GM11168 (cell line): ENCODE data around the gene PCDHGC4.

Experiments used
- in situ Hi-C: fragments of 300-500 bp; cut with MboI; formaldehyde crosslinking; loops from one replicate; pipeline ENCODE4 v1.12.0; 2022; ENCODE audit warnings: low sequenced_read_pairs; ENCODE audit not compliant: unreplicated experiment

Gene PCDHGC4

DNA sequence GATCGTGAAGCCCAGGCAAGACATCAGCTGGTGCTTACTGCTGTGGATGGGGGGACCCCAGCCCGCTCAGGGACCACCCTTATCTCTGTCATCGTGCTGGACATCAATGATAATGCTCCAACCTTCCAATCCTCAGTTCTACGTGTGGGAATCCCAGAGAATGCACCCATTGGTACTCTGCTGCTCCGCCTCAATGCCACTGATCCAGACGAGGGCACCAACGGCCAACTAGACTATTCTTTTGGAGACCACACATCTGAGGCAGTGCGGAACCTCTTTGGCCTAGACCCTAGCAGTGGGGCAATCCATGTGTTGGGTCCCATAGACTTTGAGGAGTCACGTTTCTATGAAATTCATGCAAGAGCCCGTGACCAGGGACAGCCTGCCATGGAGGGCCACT lies 5.0 kb downstream of the PCDHGC4 start:
- in situ Hi-C loops = no loop called here

DNA sequence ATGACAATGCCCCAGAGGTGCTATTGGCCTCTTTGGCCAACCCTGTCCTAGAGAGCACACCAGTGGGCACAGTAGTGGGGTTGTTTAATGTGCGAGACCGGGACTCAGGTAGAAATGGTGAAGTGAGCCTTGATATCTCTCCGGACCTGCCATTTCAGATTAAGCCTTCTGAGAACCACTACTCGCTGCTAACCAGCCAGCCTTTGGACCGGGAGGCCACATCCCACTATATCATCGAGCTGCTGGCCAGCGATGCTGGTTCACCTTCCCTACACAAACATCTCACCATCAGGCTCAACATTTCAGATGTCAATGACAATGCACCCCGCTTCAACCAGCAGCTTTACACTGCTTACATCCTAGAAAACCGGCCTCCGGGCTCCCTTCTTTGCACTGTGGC lies 5.4 kb downstream of the PCDHGC4 start:
- in situ Hi-C loops = no loop called here

DNA sequence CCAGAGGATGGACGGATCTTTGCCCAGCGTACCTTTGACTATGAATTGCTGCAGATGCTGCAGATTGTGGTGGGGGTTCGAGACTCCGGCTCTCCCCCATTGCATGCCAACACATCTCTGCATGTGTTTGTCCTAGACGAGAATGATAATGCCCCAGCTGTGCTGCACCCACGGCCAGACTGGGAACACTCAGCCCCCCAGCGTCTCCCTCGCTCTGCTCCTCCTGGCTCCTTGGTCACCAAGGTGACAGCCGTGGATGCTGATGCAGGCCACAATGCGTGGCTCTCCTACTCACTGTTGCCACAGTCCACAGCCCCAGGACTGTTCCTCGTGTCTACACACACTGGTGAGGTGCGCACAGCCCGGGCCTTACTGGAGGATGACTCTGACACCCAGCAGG lies 5.9 kb downstream of the PCDHGC4 start:
- in situ Hi-C loops = no loop called here

GRCh38 chr5:141491323-141492167 lies 6.7 kb downstream of the PCDHGC4 start:
- in situ Hi-C loops = no loop called here

DNA sequence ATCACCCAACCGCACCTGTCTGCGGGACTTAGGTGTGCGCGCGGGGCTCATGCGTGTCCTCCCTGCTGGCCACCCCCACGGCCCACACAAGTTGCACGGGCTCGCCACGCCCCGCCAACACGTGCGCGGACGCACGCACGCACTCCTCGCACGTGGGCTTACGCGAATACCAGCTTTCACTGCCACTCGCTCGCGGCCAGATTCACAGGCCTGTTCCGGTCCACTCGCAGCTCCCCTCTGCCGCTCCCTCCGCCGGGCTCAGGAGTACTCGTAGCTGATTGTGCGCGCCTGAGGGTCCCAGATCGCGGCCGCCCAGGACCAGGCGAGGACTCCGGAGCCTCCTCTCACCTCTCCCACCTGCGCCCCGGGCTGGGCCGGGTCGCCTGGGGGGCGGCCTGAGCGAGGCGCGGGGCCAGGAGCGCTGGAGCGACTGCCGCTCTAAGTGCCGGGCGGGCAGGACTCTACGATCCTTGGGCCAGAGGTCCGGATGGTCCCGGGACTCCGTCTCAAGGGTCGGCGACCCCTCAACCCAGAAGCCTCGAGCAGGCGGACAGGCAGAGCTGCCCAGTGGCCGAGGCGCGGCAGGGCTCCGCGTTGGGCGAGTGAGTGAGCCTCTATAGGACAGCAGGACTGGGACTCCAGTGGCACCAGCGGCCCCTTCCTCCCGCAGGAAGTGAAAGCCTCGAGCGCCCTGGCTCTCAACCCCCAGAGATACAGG lies 7.5 kb downstream of the PCDHGC4 start:
- in situ Hi-C loops = no loop called here

DNA sequence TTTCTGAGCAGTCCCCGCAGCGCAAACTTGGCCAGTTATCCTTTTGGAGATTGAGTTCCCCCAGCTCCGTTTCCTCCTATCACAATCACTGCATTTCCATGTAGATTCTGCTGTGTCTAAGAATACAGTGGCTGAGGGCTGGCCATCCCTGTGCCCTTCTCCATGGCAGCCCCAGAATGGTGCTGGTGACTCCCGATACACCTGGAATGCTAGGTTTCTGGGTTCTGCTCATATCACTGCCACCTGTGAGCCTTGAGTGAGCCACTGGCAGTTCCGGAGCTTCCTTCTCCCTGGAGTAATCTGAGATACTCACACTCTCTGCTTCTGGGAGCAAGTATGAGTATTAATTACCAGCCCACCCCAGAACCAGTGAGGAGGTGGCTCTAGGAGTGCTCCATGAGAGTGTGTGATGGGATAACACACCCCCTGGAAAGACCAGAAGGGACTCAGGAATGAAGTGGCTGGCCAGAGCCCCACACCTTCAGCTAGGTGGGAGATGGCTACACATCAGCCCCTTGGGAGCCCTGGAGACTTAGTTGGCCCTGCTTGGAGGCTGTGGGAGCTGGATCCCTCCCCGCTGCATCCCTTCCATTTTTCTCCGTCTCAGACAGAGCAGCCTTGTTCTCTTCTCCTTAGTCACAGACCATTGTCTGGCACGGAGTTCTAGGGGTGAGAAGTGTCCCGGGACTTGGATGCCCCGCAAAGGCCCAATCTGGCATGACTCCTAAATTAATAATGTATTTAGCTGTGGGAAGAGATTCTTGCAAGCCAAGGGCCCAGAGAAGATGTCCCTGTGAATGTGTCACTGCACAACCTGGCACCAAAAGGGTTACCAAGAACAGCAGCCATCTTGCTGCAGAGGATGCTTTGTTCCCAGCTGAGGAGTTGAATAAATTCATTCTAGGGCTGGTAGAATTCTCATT lies 8.9 kb downstream of the PCDHGC4 start:
- in situ Hi-C loops = no loop called here

- in situ Hi-C loops = no loop called here
Measured at GRCh38 chr5:141494761-141495452, 10.1 kb downstream of the PCDHGC4 start.

DNA sequence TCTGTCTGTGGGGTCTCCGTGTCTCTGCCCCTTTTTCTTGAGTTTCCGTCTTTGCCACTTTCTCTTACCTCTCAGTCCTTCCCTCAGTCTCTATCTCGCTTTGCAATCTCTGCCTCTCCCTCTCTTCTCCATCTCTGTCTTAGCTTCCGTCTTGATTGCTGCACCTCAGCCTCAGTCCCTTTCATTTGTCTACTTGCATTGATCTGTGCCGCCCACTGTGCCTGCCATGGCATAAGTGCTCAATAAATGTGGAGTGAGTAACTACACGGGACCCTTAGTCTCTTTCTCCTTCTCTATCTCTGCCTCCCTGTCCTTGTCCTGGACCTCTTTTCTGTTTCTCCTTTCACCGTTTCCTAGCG lies 10.6 kb downstream of the PCDHGC4 start:
- in situ Hi-C loops = no loop called here

DNA sequence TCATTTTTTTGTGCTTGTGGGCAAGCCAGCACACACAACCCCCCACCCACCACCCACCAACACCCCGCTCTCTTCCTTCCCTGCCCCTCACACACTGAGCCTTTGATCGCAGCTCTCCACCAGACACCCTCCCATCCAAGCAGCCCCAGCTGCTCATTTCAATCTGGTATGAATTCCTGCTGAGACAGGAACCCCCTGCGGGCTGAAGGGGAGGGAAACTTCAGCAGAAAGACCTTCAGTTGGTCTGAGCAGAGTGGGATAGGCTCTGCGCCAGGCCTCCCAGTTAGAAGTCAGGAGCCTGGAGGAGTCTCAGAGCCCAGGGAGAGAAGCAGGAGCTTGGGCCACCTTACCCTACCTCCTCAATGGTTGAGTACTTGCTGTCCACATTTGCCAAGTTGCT lies 11.2 kb downstream of the PCDHGC4 start:
- in situ Hi-C loops = no loop called here

- in situ Hi-C loops = no loop called here
Measured at GRCh38 chr5:141501761-141502160, 16.9 kb downstream of the PCDHGC4 start.

DNA sequence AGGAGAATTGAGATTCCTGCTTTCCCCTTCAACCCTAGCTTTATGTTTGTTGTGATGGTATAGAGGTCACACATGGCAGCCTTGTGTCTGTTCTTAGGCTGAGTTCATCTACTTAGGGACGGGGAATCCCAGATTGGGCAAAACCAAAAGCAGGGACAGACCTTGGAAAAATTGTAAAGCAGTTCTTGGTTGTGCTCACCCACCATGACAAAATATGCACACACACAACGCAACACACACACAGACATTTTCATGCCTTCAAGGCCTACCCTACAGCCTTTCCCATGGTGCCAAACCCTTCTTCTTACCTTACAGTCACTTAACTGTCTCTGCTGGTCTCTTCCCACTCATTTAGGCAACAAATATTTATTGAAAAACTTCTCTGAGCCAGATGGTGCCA lies 18.9 kb downstream of the PCDHGC4 start:
- in situ Hi-C loops = no loop called here

DNA sequence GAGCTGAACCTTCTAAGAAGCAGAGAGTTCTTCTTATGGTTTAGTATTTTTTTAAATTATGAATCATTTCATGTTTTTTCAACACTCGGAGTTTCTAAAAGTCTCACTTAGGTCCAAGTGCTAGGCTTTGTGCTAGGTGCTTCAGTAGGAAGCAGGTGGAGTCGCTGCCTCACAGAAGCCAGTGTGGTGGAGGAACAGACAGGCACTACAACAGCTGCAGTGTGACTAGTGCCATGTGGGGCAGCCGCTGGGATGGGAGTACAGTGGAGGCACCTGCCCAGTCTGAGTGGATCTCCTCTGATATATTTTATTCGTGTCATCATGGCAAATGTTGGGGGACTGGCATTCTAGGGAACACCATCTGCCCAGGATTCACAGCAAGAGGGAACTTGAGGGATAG lies 19.4 kb downstream of the PCDHGC4 start:
- in situ Hi-C loops = no loop called here

- in situ Hi-C loops = no loop called here
Measured at GRCh38 chr5:141506381-141507155, 21.7 kb downstream of the PCDHGC4 start.

DNA sequence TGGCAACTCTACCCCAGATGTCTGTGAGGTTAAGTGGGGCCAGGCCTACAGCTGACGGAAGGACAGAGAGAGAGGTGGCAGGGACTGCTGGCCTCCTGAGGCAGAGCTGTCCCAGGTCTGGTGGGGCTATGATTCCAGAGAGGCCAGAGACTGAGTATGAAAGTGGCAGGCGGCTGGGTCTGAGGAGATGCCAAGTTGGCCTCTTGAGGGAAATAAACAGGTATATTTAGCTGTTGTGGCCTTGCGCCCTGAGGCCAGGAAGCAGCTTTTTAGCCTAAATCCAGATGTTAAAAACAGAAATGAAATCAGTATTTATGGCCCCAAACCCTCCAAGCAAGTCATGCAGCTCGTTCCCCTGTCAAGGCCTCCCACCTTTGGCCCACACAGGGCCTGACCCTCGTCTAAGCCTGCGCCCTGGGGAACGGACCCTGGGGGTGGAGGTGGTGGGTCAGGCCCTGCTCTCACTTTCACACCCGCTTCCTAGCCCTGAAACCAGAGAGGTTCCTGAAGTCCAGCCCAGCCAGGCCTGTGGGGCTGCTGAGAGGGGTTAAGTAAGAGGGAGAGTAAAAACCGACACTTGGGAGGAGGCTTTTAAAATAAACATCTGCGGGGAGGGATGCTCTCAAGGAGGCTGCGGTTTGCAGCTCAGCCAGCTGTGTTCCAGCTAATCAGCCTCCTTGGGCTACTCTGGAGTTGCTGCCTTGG lies 22.7 kb downstream of the PCDHGC4 start:
- in situ Hi-C loops = no loop called here

- in situ Hi-C loops = no loop called here
Measured at GRCh38 chr5:141508440-141508797, 23.6 kb downstream of the PCDHGC4 start.

DNA sequence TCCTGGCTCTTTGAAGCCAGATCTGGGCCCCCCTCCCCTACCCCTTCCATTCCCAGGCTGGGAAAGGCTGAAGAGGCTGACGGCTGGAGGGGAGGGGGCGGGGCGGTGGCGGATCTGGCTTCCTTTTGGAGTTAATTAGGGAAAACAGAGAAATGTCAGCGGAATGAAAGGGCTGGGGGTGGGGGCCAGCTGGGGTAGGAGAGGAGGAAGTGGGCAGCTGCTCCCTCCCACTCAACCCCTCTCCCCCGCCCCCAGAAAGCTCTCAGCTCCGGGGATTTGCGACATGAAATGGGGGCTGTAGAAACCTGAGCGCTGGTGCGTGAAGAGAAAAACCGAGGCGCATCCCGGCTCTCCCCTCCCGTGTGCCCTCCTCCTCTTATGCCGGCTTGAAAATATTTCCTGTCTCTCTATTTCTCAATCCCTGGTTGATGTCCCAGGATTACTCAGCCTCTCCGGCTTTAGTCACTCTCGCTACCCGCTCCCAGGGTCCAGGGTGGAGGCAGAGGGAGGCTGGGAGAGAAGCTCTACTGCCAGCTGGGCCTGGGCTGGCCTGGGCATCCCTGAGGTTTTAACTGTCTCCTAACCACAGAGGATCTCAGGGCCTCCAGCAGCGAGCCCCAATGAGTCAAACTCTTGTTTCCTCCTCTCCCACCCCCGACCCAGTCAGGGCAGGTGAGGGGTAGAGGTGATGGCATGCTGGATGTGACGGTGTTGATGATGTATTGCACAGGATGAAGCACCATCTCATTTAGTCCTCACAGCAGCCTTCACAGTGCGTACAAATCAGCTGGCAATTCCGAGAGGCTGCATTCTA lies 24.2 kb downstream of the PCDHGC4 start:
- in situ Hi-C loops = no loop called here

GRCh38 chr5:141510160-141510559 lies 25.3 kb downstream of the PCDHGC4 start:
- in situ Hi-C loops = no loop called here
